Adrenal gland (tissue), 12 donors: ENCODE results near the gene ZDHHC11B. TPM values are rescaled to one million over a fixed set of nuclear protein-coding genes. Genes with fewer than 3 reads are reported as not detected.
"Not testable (repeated sequence)": the region's sequence is repeated elsewhere in the genome, so short reads cannot be mapped to it uniquely, and the experiment has no call there.

Experiments
- DNase-seq, 7 donors: peaks; one replicate each; pipeline ENCODE4 v3.0.0-alpha.2; 2019 to 2020
- H3K27ac ChIP-seq, 5 donors: fragments of 200-600 bp; sonication (generic) in 4 of 5; 1 replicate in 3 of 5; 2 replicates in 2 of 5; pipeline versions ENCODE4 v1.5.1 to v1.8.0; 2016 to 2020; ENCODE audit warnings: mild to moderate bottlenecking in 1 of 5
- H3K27me3 ChIP-seq: fragments of 200-600 bp; 2 replicates; pipeline ENCODE4 v1.8.0; 2021
- H3K36me3 ChIP-seq, 2 donors: fragments of 200-600 bp; replicated peaks in 1 of 2; 1 replicate in 1 of 2; 2 replicates in 1 of 2; pipeline versions ENCODE4 v1.5.1 to v1.8.0; 2018 to 2022
- H3K4me1 ChIP-seq, 2 donors: fragments of 200-600 bp; replicated peaks in 1 of 2; 1 replicate in 1 of 2; 2 replicates in 1 of 2; pipeline versions ENCODE4 v1.5.1 to v1.8.0; 2018 to 2021
- H3K4me3 ChIP-seq, 4 donors: fragments of 200-600 bp; sonication (generic) in 3 of 4; one replicate each; pipeline ENCODE4 v1.5.1; 2016 to 2018
- H3K9me3 ChIP-seq, 3 donors: fragments of 200-600 bp; sonication (generic) in 1 of 3; replicated peaks in 1 of 3; 1 replicate in 2 of 3; 2 replicates in 1 of 3; pipeline versions ENCODE4 v1.5.1 to v1.8.0; 2016 to 2021
- CTCF ChIP-seq, 6 experiments: fragments of 450-650 bp in 4 of 6; fragments of 200-600 bp in 2 of 6; sonication (generic) in 1 of 6; IDR thresholded peaks; 1 replicate in 5 of 6; 2 replicates in 1 of 6; pipeline versions ENCODE4 v1.5.1 to v1.8.0; 2016 to 2021; ENCODE audit warnings: antibody characterized with exemption in 6 of 6, mild to moderate bottlenecking in 2 of 6, moderate library complexity in 1 of 6
- POLR2A ChIP-seq, 2 donors: fragments of 450-650 bp; IDR thresholded peaks; one replicate each; pipeline ENCODE4 v1.6.1; 2017; ENCODE audit warnings: antibody characterized with exemption in 2 of 2, mild to moderate bottlenecking in 2 of 2, moderate library complexity in 1 of 2
- WGBS, 4 donors: extraction: QIAGEN DNeasy Blood & Tissue Kit in 2 of 4; methylation state at CpG; one replicate each; pipeline versions ENCODE4 v1.1.5 to v1.1.7; 2013 to 2017; 5-methylcytosine and 5-hydroxymethylcytosine counted together
- intact Hi-C, 2 donors: fragments of 100-400 bp; cut with DNase I; formaldehyde crosslinking; loops; one replicate each; pipeline versions ENCODE4 v1.14.1 to v1.15.0; 2022 to 2023
- polyA plus RNA-seq, 3 donors: library from polyadenylated mRNA; stranded (reverse); fragments of 200-250 nt in 2 of 3; fragments of 350-450 nt in 1 of 3; fragmentation: Illumina TruSeq in 1 of 3; extraction: RNeasy Lipid Tissue Mini Kit (QIAGEN cat#74804) in 1 of 3; gene quantifications; one replicate each; pipeline ENCODE4 v1.2.3, GENCODE V29; 2013 to 2014
- total RNA-seq, 9 donors: library from RNA; depleted of rRNA in 4 of 9; stranded (reverse); fragments of >200 nt in 4 of 9; fragments of 120-200 nt in 1 of 9; fragmentation: NEBNext Ultra II Directional in 1 of 9; extraction: Animal tissue kit (Norgen Biotek cat#: 25700) in 1 of 9; gene quantifications; one replicate each; pipeline versions ENCODE4 v1.1.0 to v1.2.4, GENCODE V29; 2013 to 2023
- donor health status: healthy with polysubstance abuse.
- donor health status: Bipolar disorder and iron deficiency.
- donor health status: DM: yes; HTN: yes; CAD: no.
- donor health status: DM: no; HTN: no; CAD: no.
- donor health status: DM: no; HTN: no; CAD: no.
- donor health status: DM: yes; HTN: yes; CAD: no.

The ZDHHC11B gene
- total and polyA plus RNA-seq, 12 donors: 0.64 to 7.8 (median 1.5) TPM; not detected in 2

GRCh38 chr5:801472-801871 lies 16.9 kb upstream of the ZDHHC11B start:
- H3K4me1 ChIP-seq: no peaks in the 10 kb centered on the region
- no peak overlapping the region for H3K27ac ChIP-seq
- no peaks in the 10 kb centered on the region for H3K9me3 ChIP-seq
- intact Hi-C loops: no loop called here
- no peak overlapping the region for H3K4me3 ChIP-seq
- no peak for DNase-seq
- no peaks in the 10 kb centered on the region for H3K36me3 ChIP-seq
- 85 to 93% (median 92%) methylated on average over 6 of the region's 6 CpGs; no CpG with 5 or more reads in 1 of the 4 donors for WGBS, 4 donors
- TF ChIP-seq POLR2A (IDR thresholded peaks at IDR 0.05): no peak
- TF ChIP-seq CTCF (IDR thresholded peaks at IDR 0.05): no peak
- H3K27me3 ChIP-seq: no peaks in the 10 kb centered on the region

GRCh38 chr5:801055-801454 lies 16.5 kb upstream of the ZDHHC11B start:
- H3K9me3 ChIP-seq, H3K27ac ChIP-seq, H3K4me3 ChIP-seq, H3K36me3 ChIP-seq, H3K4me1 ChIP-seq, H3K27me3 ChIP-seq, intact Hi-C loops, DNase-seq: not testable (repeated sequence)
- 72 to 80% (median 74%) methylated on average over 4 of the region's 4 CpGs; no CpG with 5 or more reads in 1 of the 4 donors for WGBS, 4 donors

- H3K36me3 ChIP-seq, H3K4me1 ChIP-seq, H3K4me3 ChIP-seq, H3K9me3 ChIP-seq, H3K27me3 ChIP-seq, H3K27ac ChIP-seq, DNase-seq: not testable (repeated sequence)
- intact Hi-C loops: loop anchor here in 1 of 2 donors (10.0 kb wide), 1 partner anchor 124 kb away; no protein-coding TSS in a partner anchor
- 54 to 68% (median 60%) methylated on average over 3 to 6 of the region's 6 CpGs for WGBS, 4 donors
These were observed 14.1 kb upstream of the ZDHHC11B start for GRCh38 chr5:798505-799138.

- H3K36me3 ChIP-seq, H3K9me3 ChIP-seq, H3K4me1 ChIP-seq, H3K4me3 ChIP-seq, H3K27ac ChIP-seq, H3K27me3 ChIP-seq, DNase-seq: not testable (repeated sequence)
- WGBS, 4 donors: 49 to 75% (median 63%) methylated on average over 2 to 3 of the region's 4 CpGs
- intact Hi-C loops: loop anchor here in 1 of 2 donors (10.0 kb wide), 1 partner anchor 123 kb away; no protein-coding TSS in a partner anchor
These were observed 13.5 kb upstream of the ZDHHC11B start for GRCh38 chr5:797986-798385.

GRCh38 chr5:795873-796272 lies 11.3 kb upstream of the ZDHHC11B start:
- not testable (repeated sequence) for H3K27me3 ChIP-seq
- WGBS, 4 donors: 0 to 75% (median 49%) methylated on average over 1 of the region's 1 CpG

GRCh38 chr5:794948-795347 lies 10.4 kb upstream of the ZDHHC11B start:
- not testable (repeated sequence) for H3K27ac ChIP-seq, H3K4me1 ChIP-seq, H3K27me3 ChIP-seq, H3K9me3 ChIP-seq, DNase-seq, H3K4me3 ChIP-seq, H3K36me3 ChIP-seq
- intact Hi-C loops: loop anchor here in 1 of 2 donors (10.0 kb wide), 1 partner anchor 120 kb away; no protein-coding TSS in a partner anchor
- 82 to 87% (median 84%) methylated on average over 1 of the region's 1 CpG for WGBS, 4 donors

More at GRCh38 chr5:795873-796272, 11.3 kb upstream of the ZDHHC11B start:
- H3K4me1 ChIP-seq, H3K9me3 ChIP-seq, DNase-seq, H3K4me3 ChIP-seq, H3K36me3 ChIP-seq, H3K27ac ChIP-seq: not testable (repeated sequence)
- intact Hi-C loops: loop anchor here in 1 of 2 donors (10.0 kb wide), 1 partner anchor 121 kb away; no protein-coding TSS in a partner anchor

- H3K4me3 ChIP-seq, H3K27me3 ChIP-seq, H3K36me3 ChIP-seq, H3K27ac ChIP-seq, H3K9me3 ChIP-seq, DNase-seq, intact Hi-C loops: not testable (repeated sequence)
- peaks cover 10 to 15% of the 10 kb centered on the region in 2 donors for H3K4me1 ChIP-seq
- WGBS, 4 donors: 85 to 92% (median 89%) methylated on average over 3 to 10 of the region's 10 CpGs
These were observed 4.2 kb upstream of the ZDHHC11B start for GRCh38 chr5:788703-789102.

GRCh38 chr5:787857-788233 lies 3.3 kb upstream of the ZDHHC11B start:
- H3K36me3 ChIP-seq, H3K4me3 ChIP-seq, H3K9me3 ChIP-seq, intact Hi-C loops, H3K27me3 ChIP-seq, H3K27ac ChIP-seq, DNase-seq: not testable (repeated sequence)
- WGBS, 4 donors: 71 to 86% (median 84%) methylated on average over 4 to 6 of the region's 6 CpGs
- peaks cover 10 to 16% of the 10 kb centered on the region in 2 donors for H3K4me1 ChIP-seq

GRCh38 chr5:787224-787856 lies 2.8 kb upstream of the ZDHHC11B start:
- H3K4me3 ChIP-seq, intact Hi-C loops, H3K27ac ChIP-seq, DNase-seq, H3K36me3 ChIP-seq, H3K9me3 ChIP-seq, H3K27me3 ChIP-seq: not testable (repeated sequence)
- peaks cover 10 to 16% of the 10 kb centered on the region in 2 donors for H3K4me1 ChIP-seq
- 53 to 93% (median 84%) methylated on average over 3 to 12 of the region's 18 CpGs for WGBS, 4 donors

- H3K27me3 ChIP-seq, intact Hi-C loops, H3K36me3 ChIP-seq, H3K27ac ChIP-seq, H3K9me3 ChIP-seq: not testable (repeated sequence)
- WGBS, 4 donors: 0 to 6% (median 6%) methylated on average over 3 to 22 of the region's 43 CpGs; no CpG with 5 or more reads in 1 of the 4 donors
- peaks cover 10 to 16% of the 10 kb centered on the region in 2 donors for H3K4me1 ChIP-seq
- H3K4me3 ChIP-seq: peak overlapping the region in 2 of 4 donors; percentile 67 to 93
- DNase-seq: peak in 1 of 7 donors; percentile 15
These were observed 714 bp upstream of the ZDHHC11B start for GRCh38 chr5:785181-785705.
